ENCODE results near the gene ETHE1. TPM values are rescaled to one million over a fixed set of nuclear protein-coding genes. Genes with fewer than 3 reads are reported as not detected.

Gene ETHE1
- total RNA-seq, 1 donor from 2014 or later: 59.7 TPM

Other genes starting within 250 kb of the ETHE1 start
- gene CD177, start 173.5 kb downstream of the ETHE1 start, total RNA-seq: not detected in 2 replicates
- gene TEX101, start 112.3 kb downstream of the ETHE1 start, total RNA-seq: not detected in 2 replicates
- 3.6 and 4.1 TPM in 2 replicates for gene LYPD3, start 61.6 kb downstream of the ETHE1 start, total RNA-seq
- gene PHLDB3, start 22.5 kb downstream of the ETHE1 start, total RNA-seq: 26.3 and 26.7 TPM in 2 replicates
- gene ZNF575, start 6.0 kb upstream of the ETHE1 start, total RNA-seq: 1.8 and 2.4 TPM in 2 replicates
- 27.5 and 29.6 TPM in 2 replicates for gene XRCC1, start 48.3 kb upstream of the ETHE1 start, total RNA-seq
- 7.9 and 9.9 TPM in 2 replicates for gene PINLYP, start 48.6 kb upstream of the ETHE1 start, total RNA-seq
- gene IRGQ, start 68.9 kb upstream of the ETHE1 start, total RNA-seq: 31.5 and 32.7 TPM in 2 replicates
- gene ZNF576, start 69.4 kb upstream of the ETHE1 start, total RNA-seq: 14.4 and 15.3 TPM in 2 replicates
- 0.19 and 0.37 TPM in 2 replicates for gene SRRM5, start 84.9 kb upstream of the ETHE1 start, total RNA-seq
- 18.1 and 19.4 TPM in 2 replicates for gene ZNF428, start 92.4 kb upstream of the ETHE1 start, total RNA-seq
- gene CADM4, start 112.6 kb upstream of the ETHE1 start, total RNA-seq: 0.28 and 0.44 TPM in 2 replicates
- 13.8 and 14.9 TPM in 2 replicates for gene PLAUR, start 143.0 kb upstream of the ETHE1 start, total RNA-seq
- gene IRGC, start 188.9 kb upstream of the ETHE1 start, total RNA-seq: not detected in 2 replicates
- gene SMG9, start 227.8 kb upstream of the ETHE1 start, total RNA-seq: 83.9 and 86.6 TPM in 2 replicates